Activated CD4-positive, alpha-beta T cell treated with anti-CD3 and anti-CD28 coated beads for 48 hours (primary cell): ENCODE measurements around the gene TRMT11.
"Not testable (repeated sequence)": the region's sequence is repeated elsewhere in the genome, so short reads cannot be mapped to it uniquely, and the experiment has no call there.

Experiments
- DNase-seq: peaks from one replicate; pipeline ENCODE4 v3.0.0-alpha.2; 2020

Gene TRMT11

GRCh38 chr6:125956506-125957390, 29.6 kb upstream of the TRMT11 start, which contains the start of gene HINT3:
Gene HINT3, plus strand, starts transcription at chr6:125956770. Its CDS starts 208 bp downstream, at chr6:125956978.
- peak; percentile 99 for DNase-seq

GRCh38 chr6:125957391-125957693, 29.0 kb upstream of the TRMT11 start:
- DNase-seq: no peak

- no peak for DNase-seq
These were observed 28.5 kb upstream of the TRMT11 start for GRCh38 chr6:125957845-125958244.

- DNase-seq: no peak
These were observed 27.3 kb upstream of the TRMT11 start for GRCh38 chr6:125959041-125959440.

GRCh38 chr6:125961117-125961516, 25.2 kb upstream of the TRMT11 start:
- DNase-seq: no peak

GRCh38 chr6:125962900-125963497, 23.3 kb upstream of the TRMT11 start:
- no peak for DNase-seq

GRCh38 chr6:125963817-125964216, 22.5 kb upstream of the TRMT11 start:
- no peak for DNase-seq

GRCh38 chr6:125966569-125966968, 19.8 kb upstream of the TRMT11 start:
- no peak for DNase-seq

GRCh38 chr6:125968493-125968892, 17.8 kb upstream of the TRMT11 start:
- DNase-seq: no peak

GRCh38 chr6:125970760-125971159, 15.6 kb upstream of the TRMT11 start:
- no peak for DNase-seq

GRCh38 chr6:125972478-125972877, 13.9 kb upstream of the TRMT11 start:
- not testable (repeated sequence) for DNase-seq

GRCh38 chr6:125974214-125974866, 12.0 kb upstream of the TRMT11 start:
- DNase-seq: no peak

GRCh38 chr6:125979101-125979500, 7.2 kb upstream of the TRMT11 start:
- no peak for DNase-seq

GRCh38 chr6:125981571-125982185, 4.7 kb upstream of the TRMT11 start:
- DNase-seq: no peak

- DNase-seq: no peak
These were observed 2.9 kb upstream of the TRMT11 start for GRCh38 chr6:125983246-125983945.

GRCh38 chr6:125984311-125984710, 2.0 kb upstream of the TRMT11 start:
- DNase-seq: no peak

- DNase-seq: no peak
These were observed 818 bp upstream of the TRMT11 start for GRCh38 chr6:125985522-125985921.

GRCh38 chr6:125985979-125986300, 400 bp upstream of the TRMT11 start:
- DNase-seq: no peak

GRCh38 chr6:125987026-125987617, 782 bp downstream of the TRMT11 start:
- DNase-seq: no peak

- DNase-seq: no peak
These were observed 1.9 kb downstream of the TRMT11 start for GRCh38 chr6:125988280-125988679.

GRCh38 chr6:125989631-125990030, 3.3 kb downstream of the TRMT11 start:
- DNase-seq: no peak

- no peak for DNase-seq
These were observed 5.3 kb downstream of the TRMT11 start for GRCh38 chr6:125991653-125992052.
